ENCODE results near the gene CACNA1C.

The CACNA1C gene

GRCh38 chr12:2374092-2374906, 321.5 kb downstream of the CACNA1C start:
- H3K4me1 ChIP-seq (ENCODE audit: control insufficient read depth, low read length) = no peaks in the 10 kb centered on the region
- no peaks in the 10 kb centered on the region for H3K79me2 ChIP-seq (ENCODE audit: control insufficient read depth, low read length)
- no peak overlapping the region for H3K4me2 ChIP-seq (ENCODE audit: low read length)
- H4K20me1 ChIP-seq (ENCODE audit: control insufficient read depth, insufficient read depth, low read depth, low read length) = no peaks in the 10 kb centered on the region
- H3K36me3 ChIP-seq (ENCODE audit: control insufficient read depth, low read length) = no peaks in the 10 kb centered on the region
- TF ChIP-seq CTCF (IDR thresholded peaks at IDR 0.05; ENCODE audit: low read depth, low read length, poor library complexity, severe bottlenecking) (no peak), EZH2phosphoT487 (IDR thresholded peaks at IDR 0.05; ENCODE audit: borderline replicate concordance, low read length) (no peak)
- no peak overlapping the region for H3K27ac ChIP-seq (ENCODE audit: low read depth, low read length)
- no peaks in the 10 kb centered on the region for H3K9me3 ChIP-seq (ENCODE audit: control insufficient read depth, insufficient read depth, low read length)
- H3K27me3 ChIP-seq (ENCODE audit: control insufficient read depth, low read length) = no peaks in the 10 kb centered on the region
- H3K4me3 ChIP-seq (ENCODE audit: low read length) = no peak overlapping the region
- H3K9me2 ChIP-seq (replicated peaks; ENCODE audit: control insufficient read depth, low read length) = no peaks in the 10 kb centered on the region
- no peaks in the 10 kb centered on the region for H3F3A ChIP-seq (ENCODE audit: control insufficient read depth, insufficient read depth)

GRCh38 chr12:2375871-2376270, 323.1 kb downstream of the CACNA1C start:
- Histone ChIP-seq H3K27me3 (ENCODE audit: control insufficient read depth, low read length) (no peaks in the 10 kb centered on the region), H3K4me2 (ENCODE audit: low read length) (no peak overlapping the region), H3K9me3 (ENCODE audit: control insufficient read depth, insufficient read depth, low read length) (no peaks in the 10 kb centered on the region), H3K79me2 (ENCODE audit: control insufficient read depth, low read length) (no peaks in the 10 kb centered on the region), H3K4me1 (ENCODE audit: control insufficient read depth, low read length) (no peaks in the 10 kb centered on the region), H3K9me2 (replicated peaks; ENCODE audit: control insufficient read depth, low read length) (no peaks in the 10 kb centered on the region), H3K4me3 (ENCODE audit: low read length) (no peak overlapping the region), H3K27ac (ENCODE audit: low read depth, low read length) (no peak overlapping the region), H3F3A (ENCODE audit: control insufficient read depth, insufficient read depth) (no peaks in the 10 kb centered on the region), H4K20me1 (ENCODE audit: control insufficient read depth, insufficient read depth, low read depth, low read length) (no peaks in the 10 kb centered on the region), H3K36me3 (ENCODE audit: control insufficient read depth, low read length) (no peaks in the 10 kb centered on the region)
- TF ChIP-seq EZH2phosphoT487 (IDR thresholded peaks at IDR 0.05; ENCODE audit: borderline replicate concordance, low read length) (no peak), CTCF (IDR thresholded peaks at IDR 0.05; ENCODE audit: low read depth, low read length, poor library complexity, severe bottlenecking) (no peak)

- Histone ChIP-seq H3K36me3 (ENCODE audit: control insufficient read depth, low read length) (no peaks in the 10 kb centered on the region), H3K27me3 (ENCODE audit: control insufficient read depth, low read length) (no peaks in the 10 kb centered on the region), H3F3A (ENCODE audit: control insufficient read depth, insufficient read depth) (no peaks in the 10 kb centered on the region), H3K9me3 (ENCODE audit: control insufficient read depth, insufficient read depth, low read length) (no peaks in the 10 kb centered on the region), H3K27ac (ENCODE audit: low read depth, low read length) (no peak overlapping the region), H3K4me1 (ENCODE audit: control insufficient read depth, low read length) (no peaks in the 10 kb centered on the region), H3K9me2 (replicated peaks; ENCODE audit: control insufficient read depth, low read length) (no peaks in the 10 kb centered on the region), H3K4me2 (ENCODE audit: low read length) (no peak overlapping the region), H4K20me1 (ENCODE audit: control insufficient read depth, insufficient read depth, low read depth, low read length) (no peaks in the 10 kb centered on the region), H3K4me3 (ENCODE audit: low read length) (no peak overlapping the region), H3K79me2 (ENCODE audit: control insufficient read depth, low read length) (no peaks in the 10 kb centered on the region)
- TF ChIP-seq EZH2phosphoT487 (IDR thresholded peaks at IDR 0.05; ENCODE audit: borderline replicate concordance, low read length) = no peak
- TF ChIP-seq CTCF (IDR thresholded peaks at IDR 0.05; ENCODE audit: low read depth, low read length, poor library complexity, severe bottlenecking) = no peak
Observed at GRCh38 chr12:2376908-2377657, 324.3 kb downstream of the CACNA1C start.

Measured in DOHH2 (cell line).